Neural crest cell (in vitro differentiated cells): ENCODE measurements around the gene HERC6. TPM values are rescaled to one million over a fixed set of nuclear protein-coding genes. Genes with fewer than 3 reads are reported as not detected.
"Not testable (repeated sequence)": the region's sequence is repeated elsewhere in the genome, so short reads cannot be mapped to it uniquely, and the experiment has no call there.

ENCODE experiments used
- DNase-seq: peaks from one replicate; pipeline ENCODE4 v3.0.0; 2021; ENCODE audit warnings: low read depth, mixed read lengths, low spot score
- H3K27ac Mint-ChIP-seq: one replicate; pipeline ENCODE4 v1.8.0; 2021; ENCODE audit warnings: mild to moderate bottlenecking, mixed read lengths; ENCODE audit not compliant: unreplicated experiment
- H3K27me3 Mint-ChIP-seq: 2 replicates; pipeline ENCODE4 v1.8.0; 2021; ENCODE audit warnings: low read depth, mild to moderate bottlenecking, mixed read lengths
- H3K36me3 Mint-ChIP-seq: 2 replicates; pipeline ENCODE4 v1.8.0; 2021; ENCODE audit warnings: low read depth, mild to moderate bottlenecking, mixed read lengths
- H3K4me1 Mint-ChIP-seq: 2 replicates; pipeline ENCODE4 v1.8.0; 2021; ENCODE audit warnings: mixed read lengths
- H3K4me3 Mint-ChIP-seq: one replicate; pipeline ENCODE4 v1.8.0; 2021; ENCODE audit warnings: mild to moderate bottlenecking, mixed read lengths
- H3K9me3 Mint-ChIP-seq: 2 replicates; pipeline ENCODE4 v1.8.0; 2021; ENCODE audit warnings: mixed read lengths
- total RNA-seq: library from RNA; stranded (reverse); gene quantifications from 2 replicates; pipeline ENCODE4 v1.2.1, GENCODE V29; 2021
- TF ChIP-seq, protein P1 (sequence below): fragments of 200-600 bp; sonication (generic); conservative IDR thresholded peaks from 2 replicates; pipeline ENCODE4 v1.5.0; 2021; ENCODE audit warnings: antibody characterized with exemption, mild to moderate bottlenecking

Gene HERC6
- total RNA-seq, 1 donor from 2014 or later: 0.93 TPM

DNA sequence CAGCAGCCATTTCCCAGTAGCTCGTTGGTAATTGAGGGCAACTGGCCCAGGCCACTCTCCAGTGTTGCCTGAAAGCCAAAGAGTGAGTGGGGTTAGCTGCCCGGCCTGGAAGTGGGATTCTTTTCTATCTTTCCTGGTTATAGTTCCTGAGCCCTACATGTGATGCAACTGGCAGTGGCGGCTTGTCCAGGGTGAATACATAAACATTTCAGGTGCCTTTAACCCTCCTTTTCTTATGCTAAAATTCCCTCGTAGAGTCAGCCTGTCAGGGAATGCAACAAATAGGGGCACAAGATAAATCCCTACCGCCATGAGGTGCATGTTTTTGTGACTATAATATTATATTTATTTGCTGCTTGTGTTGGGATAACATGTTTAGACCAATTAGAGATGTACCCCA is 64.8 kb downstream of the HERC6 start:
- H3K27ac Mint-ChIP-seq: no peak overlapping the region
- TF ChIP-seq, protein P1, sequence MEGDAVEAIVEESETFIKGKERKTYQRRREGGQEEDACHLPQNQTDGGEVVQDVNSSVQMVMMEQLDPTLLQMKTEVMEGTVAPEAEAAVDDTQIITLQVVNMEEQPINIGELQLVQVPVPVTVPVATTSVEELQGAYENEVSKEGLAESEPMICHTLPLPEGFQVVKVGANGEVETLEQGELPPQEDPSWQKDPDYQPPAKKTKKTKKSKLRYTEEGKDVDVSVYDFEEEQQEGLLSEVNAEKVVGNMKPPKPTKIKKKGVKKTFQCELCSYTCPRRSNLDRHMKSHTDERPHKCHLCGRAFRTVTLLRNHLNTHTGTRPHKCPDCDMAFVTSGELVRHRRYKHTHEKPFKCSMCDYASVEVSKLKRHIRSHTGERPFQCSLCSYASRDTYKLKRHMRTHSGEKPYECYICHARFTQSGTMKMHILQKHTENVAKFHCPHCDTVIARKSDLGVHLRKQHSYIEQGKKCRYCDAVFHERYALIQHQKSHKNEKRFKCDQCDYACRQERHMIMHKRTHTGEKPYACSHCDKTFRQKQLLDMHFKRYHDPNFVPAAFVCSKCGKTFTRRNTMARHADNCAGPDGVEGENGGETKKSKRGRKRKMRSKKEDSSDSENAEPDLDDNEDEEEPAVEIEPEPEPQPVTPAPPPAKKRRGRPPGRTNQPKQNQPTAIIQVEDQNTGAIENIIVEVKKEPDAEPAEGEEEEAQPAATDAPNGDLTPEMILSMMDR: no peak
- no peak for DNase-seq
- H3K36me3 Mint-ChIP-seq: no peaks in the 10 kb centered on the region
- H3K9me3 Mint-ChIP-seq: peaks cover 5% of the 10 kb centered on the region
- H3K27me3 Mint-ChIP-seq: no peaks in the 10 kb centered on the region
- H3K4me1 Mint-ChIP-seq: peaks cover 24% of the 10 kb centered on the region
- no peak overlapping the region for H3K4me3 Mint-ChIP-seq

- Mint-ChIP-seq H3K4me1 (peaks cover 9% of the 10 kb centered on the region), H3K9me3 (peaks cover 5% of the 10 kb centered on the region), H3K27ac (no peak overlapping the region)
Observed at GRCh38 chr4:88445252-88445651, 66.6 kb downstream of the HERC6 start.

GRCh38 chr4:88446124-88446523 is 67.5 kb downstream of the HERC6 start:
- peaks cover 5% of the 10 kb centered on the region for H3K9me3 Mint-ChIP-seq
- no peaks in the 10 kb centered on the region for H3K27me3 Mint-ChIP-seq
- peaks cover 6% of the 10 kb centered on the region for H3K4me1 Mint-ChIP-seq
- TF ChIP-seq, protein P1: no peak
- no peak overlapping the region for H3K27ac Mint-ChIP-seq
- no peak overlapping the region for H3K4me3 Mint-ChIP-seq
- H3K36me3 Mint-ChIP-seq: no peaks in the 10 kb centered on the region
- no peak for DNase-seq

More at GRCh38 chr4:88445252-88445651, 66.6 kb downstream of the HERC6 start:
- TF ChIP-seq, protein P1: no peak
- Mint-ChIP-seq H3K27me3 (no peaks in the 10 kb centered on the region), H3K36me3 (no peaks in the 10 kb centered on the region), H3K4me3 (no peak overlapping the region)
- DNase-seq: no peak

- H3K4me1 Mint-ChIP-seq: peaks cover 6% of the 10 kb centered on the region
- DNase-seq: no peak
- H3K27me3 Mint-ChIP-seq: no peaks in the 10 kb centered on the region
- peaks cover 4% of the 10 kb centered on the region for H3K9me3 Mint-ChIP-seq
- TF ChIP-seq, protein P1: no peak
- H3K36me3 Mint-ChIP-seq: no peaks in the 10 kb centered on the region
- no peak overlapping the region for H3K27ac Mint-ChIP-seq
- no peak overlapping the region for H3K4me3 Mint-ChIP-seq
Observed at GRCh38 chr4:88447371-88448095, 68.9 kb downstream of the HERC6 start.

DNA sequence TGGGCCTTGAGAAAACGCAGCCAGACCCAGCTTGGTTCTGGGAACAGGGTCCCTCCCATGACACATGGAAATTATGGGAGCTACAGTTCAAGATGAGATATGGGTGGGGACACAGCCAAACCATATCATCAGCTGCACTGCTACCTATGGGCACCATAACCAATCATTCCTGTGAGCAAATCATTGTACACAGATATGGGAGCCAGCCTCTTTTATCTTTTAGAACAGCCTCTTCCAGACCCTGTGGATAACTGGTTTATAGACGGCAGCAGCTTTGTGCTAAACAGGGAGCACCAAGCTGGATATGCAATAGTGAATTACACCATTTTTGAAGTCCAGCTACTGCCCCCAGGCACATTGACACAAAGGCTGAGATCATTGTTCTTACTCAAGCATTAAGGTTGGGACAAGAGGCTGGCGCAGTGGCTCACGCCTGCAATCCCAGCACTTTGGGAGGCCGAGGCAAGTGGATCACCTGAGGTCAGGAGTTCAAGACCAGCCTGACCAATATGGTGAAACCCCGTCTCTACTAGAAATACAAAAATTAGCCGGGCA is 69.6 kb downstream of the HERC6 start:
- H3K4me1 Mint-ChIP-seq, H3K9me3 Mint-ChIP-seq, H3K4me3 Mint-ChIP-seq, DNase-seq, H3K27me3 Mint-ChIP-seq, H3K27ac Mint-ChIP-seq, H3K36me3 Mint-ChIP-seq: not testable (repeated sequence)

GRCh38 chr4:88448889-88449288 is 70.2 kb downstream of the HERC6 start:
- H3K36me3 Mint-ChIP-seq: peaks cover 3% of the 10 kb centered on the region

More at GRCh38 chr4:88448889-88449288, 70.2 kb downstream of the HERC6 start:
- Mint-ChIP-seq H3K4me1 (peaks cover 6% of the 10 kb centered on the region), H3K27me3 (no peaks in the 10 kb centered on the region), H3K4me3 (no peak overlapping the region), H3K9me3 (peaks cover 5% of the 10 kb centered on the region), H3K27ac (no peak overlapping the region)
- DNase-seq: no peak
- TF ChIP-seq, protein P1: no peak
